Gastrocnemius medialis (tissue), 4 donors: Measurements from ENCODE around the gene DIP2C.

ENCODE experiments used
- POLR2A ChIP-seq, 2 donors: fragments of 450-650 bp; IDR thresholded peaks; one replicate each; pipeline ENCODE4 v1.6.1; 2017; ENCODE audit warnings: antibody characterized with exemption in 2 of 2, mild to moderate bottlenecking in 2 of 2, moderate library complexity in 2 of 2
- TF ChIP-seq, protein P1 (sequence below), 5 experiments: fragments of 450-650 bp in 3 of 5; fragments of 200-600 bp in 2 of 5; sonication (generic) in 2 of 5; IDR thresholded peaks in 4 of 5; conservative IDR thresholded peaks in 1 of 5; 1 replicate in 4 of 5; 2 replicates in 1 of 5; pipeline ENCODE4 v1.5.1; 2016 to 2019; ENCODE audit warnings: antibody characterized with exemption in 5 of 5, mild to moderate bottlenecking in 3 of 5, moderate library complexity in 3 of 5

DNA sequence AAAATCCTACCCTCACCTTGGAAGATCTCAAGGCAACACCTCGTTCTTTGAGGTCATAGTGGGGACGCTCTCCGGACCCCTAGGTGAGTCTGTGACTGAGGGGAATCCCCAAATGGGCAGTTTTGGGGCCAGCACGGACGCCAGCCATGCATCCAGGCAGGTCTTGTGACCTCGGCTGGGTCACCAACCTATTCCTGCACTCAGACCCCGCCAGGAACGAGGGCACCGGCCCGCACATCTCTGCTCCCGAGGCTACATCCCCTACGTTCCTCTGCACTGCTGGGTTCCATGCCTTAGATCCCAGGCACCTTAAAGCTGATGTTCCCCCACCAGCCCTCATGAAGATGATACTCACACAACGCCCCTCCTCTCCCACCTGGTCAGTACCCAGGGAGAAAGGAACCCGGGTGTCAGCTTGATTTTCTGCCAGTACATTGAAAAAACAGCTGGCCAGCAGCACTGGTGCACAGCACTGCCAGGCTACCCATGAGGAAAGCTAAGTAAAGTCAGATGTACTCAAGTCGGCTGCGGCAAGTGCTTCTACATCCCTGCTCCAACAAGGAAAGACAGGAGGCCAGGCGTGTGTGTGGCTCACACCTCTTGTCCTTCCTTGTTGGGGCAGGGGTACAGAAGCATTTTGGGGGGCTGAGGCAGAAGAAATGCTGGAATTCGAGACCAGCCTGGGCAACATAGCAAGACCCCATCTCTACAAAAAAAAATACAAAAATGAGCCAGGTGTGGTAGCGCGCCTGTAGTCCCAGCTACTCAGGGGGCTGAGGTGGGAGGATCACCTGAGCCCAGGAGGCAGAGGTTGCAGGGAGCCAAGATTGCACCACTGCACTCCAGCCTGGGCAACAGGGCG lies 48.1 kb downstream of the DIP2C start:
- TF ChIP-seq, protein P1, sequence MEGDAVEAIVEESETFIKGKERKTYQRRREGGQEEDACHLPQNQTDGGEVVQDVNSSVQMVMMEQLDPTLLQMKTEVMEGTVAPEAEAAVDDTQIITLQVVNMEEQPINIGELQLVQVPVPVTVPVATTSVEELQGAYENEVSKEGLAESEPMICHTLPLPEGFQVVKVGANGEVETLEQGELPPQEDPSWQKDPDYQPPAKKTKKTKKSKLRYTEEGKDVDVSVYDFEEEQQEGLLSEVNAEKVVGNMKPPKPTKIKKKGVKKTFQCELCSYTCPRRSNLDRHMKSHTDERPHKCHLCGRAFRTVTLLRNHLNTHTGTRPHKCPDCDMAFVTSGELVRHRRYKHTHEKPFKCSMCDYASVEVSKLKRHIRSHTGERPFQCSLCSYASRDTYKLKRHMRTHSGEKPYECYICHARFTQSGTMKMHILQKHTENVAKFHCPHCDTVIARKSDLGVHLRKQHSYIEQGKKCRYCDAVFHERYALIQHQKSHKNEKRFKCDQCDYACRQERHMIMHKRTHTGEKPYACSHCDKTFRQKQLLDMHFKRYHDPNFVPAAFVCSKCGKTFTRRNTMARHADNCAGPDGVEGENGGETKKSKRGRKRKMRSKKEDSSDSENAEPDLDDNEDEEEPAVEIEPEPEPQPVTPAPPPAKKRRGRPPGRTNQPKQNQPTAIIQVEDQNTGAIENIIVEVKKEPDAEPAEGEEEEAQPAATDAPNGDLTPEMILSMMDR (IDR thresholded peaks at IDR 0.05 in 4 of 5, conservative IDR thresholded peaks at IDR 0.05 in 1 of 5), result no peak
- no peak for TF ChIP-seq POLR2A (IDR thresholded peaks at IDR 0.05)
